ENCODE data around the gene AP3S1. TPM values are rescaled to one million over a fixed set of nuclear protein-coding genes. Genes with fewer than 3 reads are reported as not detected.
A peak's percentile ranks its signal among the peaks of the same experiment; 100 is the strongest.

The AP3S1 gene
- total and polyA plus RNA-seq, 2 of the 13 experiments (the other 11 are each of a cell fraction or from before 2014, with no cell fraction given), result 50.5 to 85.9 TPM

- TF ChIP-seq ZNF446 (CRISPR knock-in tag; IDR thresholded peaks at IDR 0.05) (no peak), POLR2A (IDR thresholded peaks at IDR 0.05; ENCODE audit: insufficient read depth in 1 of 2, low read depth in 2 of 2, low read length in 2 of 2) (peak; percentile 86 to 93), ZBTB1 (CRISPR knock-in tag; IDR thresholded peaks at IDR 0.05; ENCODE audit: borderline replicate concordance) (no peak), CHD4 (IDR thresholded peaks at IDR 0.05; ENCODE audit: borderline replicate concordance, low read length) (no peak), GPN1 (CRISPR knock-in tag; IDR thresholded peaks at IDR 0.05; ENCODE audit: borderline replicate concordance) (peak; percentile 16; the same call in 1 of the 2 replicates), SRY (CRISPR knock-in tag; IDR thresholded peaks at IDR 0.05) (peak; percentile 95; the same call in 1 of the 2 replicates), ZNF496 (CRISPR knock-in tag; IDR thresholded peaks at IDR 0.05; ENCODE audit: insufficient replicate concordance) (no peak), ZNF788 (CRISPR knock-in tag; IDR thresholded peaks at IDR 0.05; ENCODE audit: borderline replicate concordance) (peak; percentile 85), ZBTB3 (CRISPR knock-in tag; IDR thresholded peaks at IDR 0.05; ENCODE audit: borderline replicate concordance, low read depth) (no peak; the same call in 1 of the 2 replicates), ZNF569 (CRISPR knock-in tag; IDR thresholded peaks at IDR 0.05; ENCODE audit: borderline replicate concordance) (no peak), SRF (IDR thresholded peaks at IDR 0.05; ENCODE audit: low read depth, low read length) (no peak), BORCS8-MEF2B (CRISPR knock-in tag; IDR thresholded peaks at IDR 0.05) (peak; percentile 79), NR1H2 (CRISPR knock-in tag; IDR thresholded peaks at IDR 0.05; ENCODE audit: borderline replicate concordance, low read depth) (0 out of 2 replicates have a peak, but pooled peaks have one; percentile 19), CREBL2 (CRISPR knock-in tag; IDR thresholded peaks at IDR 0.05; ENCODE audit: borderline replicate concordance) (no peak), ZNF737 (CRISPR knock-in tag; IDR thresholded peaks at IDR 0.05; ENCODE audit: borderline replicate concordance) (peak; percentile 96), FUBP1 (CRISPR knock-in tag; IDR thresholded peaks at IDR 0.05; ENCODE audit: borderline replicate concordance) (peak; percentile 56; the same call in 1 of the 2 replicates), RFXAP (CRISPR knock-in tag; IDR thresholded peaks at IDR 0.05; ENCODE audit: borderline replicate concordance) (peak; percentile 66; the same call in 1 of the 2 replicates), MYC (CRISPR knock-in tag; IDR thresholded peaks at IDR 0.05; ENCODE audit: borderline replicate concordance) (peak; percentile 88), ATRX (CRISPR knock-in tag; IDR thresholded peaks at IDR 0.05; ENCODE audit: borderline replicate concordance) (no peak)
- TF ChIP-seq, protein P1, sequence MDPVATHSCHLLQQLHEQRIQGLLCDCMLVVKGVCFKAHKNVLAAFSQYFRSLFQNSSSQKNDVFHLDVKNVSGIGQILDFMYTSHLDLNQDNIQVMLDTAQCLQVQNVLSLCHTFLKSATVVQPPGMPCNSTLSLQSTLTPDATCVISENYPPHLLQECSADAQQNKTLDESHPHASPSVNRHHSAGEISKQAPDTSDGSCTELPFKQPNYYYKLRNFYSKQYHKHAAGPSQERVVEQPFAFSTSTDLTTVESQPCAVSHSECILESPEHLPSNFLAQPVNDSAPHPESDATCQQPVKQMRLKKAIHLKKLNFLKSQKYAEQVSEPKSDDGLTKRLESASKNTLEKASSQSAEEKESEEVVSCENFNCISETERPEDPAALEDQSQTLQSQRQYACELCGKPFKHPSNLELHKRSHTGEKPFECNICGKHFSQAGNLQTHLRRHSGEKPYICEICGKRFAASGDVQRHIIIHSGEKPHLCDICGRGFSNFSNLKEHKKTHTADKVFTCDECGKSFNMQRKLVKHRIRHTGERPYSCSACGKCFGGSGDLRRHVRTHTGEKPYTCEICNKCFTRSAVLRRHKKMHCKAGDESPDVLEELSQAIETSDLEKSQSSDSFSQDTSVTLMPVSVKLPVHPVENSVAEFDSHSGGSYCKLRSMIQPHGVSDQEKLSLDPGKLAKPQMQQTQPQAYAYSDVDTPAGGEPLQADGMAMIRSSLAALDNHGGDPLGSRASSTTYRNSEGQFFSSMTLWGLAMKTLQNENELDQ (CRISPR knock-in tag; IDR thresholded peaks at IDR 0.05; ENCODE audit: borderline replicate concordance), result peak; percentile 82; the same call in 1 of the 2 replicates
- TF ChIP-seq, protein P2, sequence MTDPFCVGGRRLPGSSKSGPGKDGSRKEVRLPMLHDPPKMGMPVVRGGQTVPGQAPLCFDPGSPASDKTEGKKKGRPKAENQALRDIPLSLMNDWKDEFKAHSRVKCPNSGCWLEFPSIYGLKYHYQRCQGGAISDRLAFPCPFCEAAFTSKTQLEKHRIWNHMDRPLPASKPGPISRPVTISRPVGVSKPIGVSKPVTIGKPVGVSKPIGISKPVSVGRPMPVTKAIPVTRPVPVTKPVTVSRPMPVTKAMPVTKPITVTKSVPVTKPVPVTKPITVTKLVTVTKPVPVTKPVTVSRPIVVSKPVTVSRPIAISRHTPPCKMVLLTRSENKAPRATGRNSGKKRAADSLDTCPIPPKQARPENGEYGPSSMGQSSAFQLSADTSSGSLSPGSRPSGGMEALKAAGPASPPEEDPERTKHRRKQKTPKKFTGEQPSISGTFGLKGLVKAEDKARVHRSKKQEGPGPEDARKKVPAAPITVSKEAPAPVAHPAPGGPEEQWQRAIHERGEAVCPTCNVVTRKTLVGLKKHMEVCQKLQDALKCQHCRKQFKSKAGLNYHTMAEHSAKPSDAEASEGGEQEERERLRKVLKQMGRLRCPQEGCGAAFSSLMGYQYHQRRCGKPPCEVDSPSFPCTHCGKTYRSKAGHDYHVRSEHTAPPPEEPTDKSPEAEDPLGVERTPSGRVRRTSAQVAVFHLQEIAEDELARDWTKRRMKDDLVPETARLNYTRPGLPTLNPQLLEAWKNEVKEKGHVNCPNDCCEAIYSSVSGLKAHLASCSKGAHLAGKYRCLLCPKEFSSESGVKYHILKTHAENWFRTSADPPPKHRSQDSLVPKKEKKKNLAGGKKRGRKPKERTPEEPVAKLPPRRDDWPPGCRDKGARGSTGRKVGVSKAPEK (CRISPR knock-in tag; IDR thresholded peaks at IDR 0.05; ENCODE audit: borderline replicate concordance), result no peak
Measured at GRCh38 chr5:115841382-115842088, at the start of gene AP3S1, which contains the start of gene ATG12 (continued).

Measured in HepG2 (cell line).